Measurements from ENCODE around the gene CENPC.

CENPC gene

DNA sequence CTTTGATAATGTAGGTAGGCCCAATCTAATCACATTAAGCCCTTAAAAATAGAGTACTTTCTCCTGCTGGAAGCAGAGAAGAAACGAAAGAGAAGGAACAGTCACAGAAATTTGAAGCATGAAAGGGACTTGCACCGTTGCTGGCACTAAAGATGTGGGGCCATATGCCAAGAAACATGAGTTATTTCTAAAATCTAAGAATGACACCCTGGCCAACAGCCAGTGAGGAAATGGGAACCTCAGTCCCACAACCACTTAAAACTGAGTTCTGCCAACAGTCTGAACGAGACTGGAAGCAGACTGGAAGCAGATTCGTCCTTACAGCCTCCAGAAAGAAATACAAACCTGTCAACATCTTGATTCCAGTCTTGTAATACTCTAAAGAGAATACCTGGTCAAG lies 70.1 kb downstream of the CENPC start:
- no peak for DNase-seq
- no peaks in the 10 kb centered on the region for H3K27me3 ChIP-seq
- TF ChIP-seq, protein P1, sequence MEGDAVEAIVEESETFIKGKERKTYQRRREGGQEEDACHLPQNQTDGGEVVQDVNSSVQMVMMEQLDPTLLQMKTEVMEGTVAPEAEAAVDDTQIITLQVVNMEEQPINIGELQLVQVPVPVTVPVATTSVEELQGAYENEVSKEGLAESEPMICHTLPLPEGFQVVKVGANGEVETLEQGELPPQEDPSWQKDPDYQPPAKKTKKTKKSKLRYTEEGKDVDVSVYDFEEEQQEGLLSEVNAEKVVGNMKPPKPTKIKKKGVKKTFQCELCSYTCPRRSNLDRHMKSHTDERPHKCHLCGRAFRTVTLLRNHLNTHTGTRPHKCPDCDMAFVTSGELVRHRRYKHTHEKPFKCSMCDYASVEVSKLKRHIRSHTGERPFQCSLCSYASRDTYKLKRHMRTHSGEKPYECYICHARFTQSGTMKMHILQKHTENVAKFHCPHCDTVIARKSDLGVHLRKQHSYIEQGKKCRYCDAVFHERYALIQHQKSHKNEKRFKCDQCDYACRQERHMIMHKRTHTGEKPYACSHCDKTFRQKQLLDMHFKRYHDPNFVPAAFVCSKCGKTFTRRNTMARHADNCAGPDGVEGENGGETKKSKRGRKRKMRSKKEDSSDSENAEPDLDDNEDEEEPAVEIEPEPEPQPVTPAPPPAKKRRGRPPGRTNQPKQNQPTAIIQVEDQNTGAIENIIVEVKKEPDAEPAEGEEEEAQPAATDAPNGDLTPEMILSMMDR (IDR thresholded peaks at IDR 0.05; ENCODE audit: low read depth, low read length): no peak
- no peak overlapping the region for H3K4me3 ChIP-seq (ENCODE audit: low read depth, low read length)
- H3K36me3 ChIP-seq: peaks cover 9% of the 10 kb centered on the region; the same call in 1 of the 2 replicates
- H3K9me3 ChIP-seq: no peaks in the 10 kb centered on the region; the same call in 1 of the 2 replicates
- no peaks in the 10 kb centered on the region for H3K4me1 ChIP-seq

DNA sequence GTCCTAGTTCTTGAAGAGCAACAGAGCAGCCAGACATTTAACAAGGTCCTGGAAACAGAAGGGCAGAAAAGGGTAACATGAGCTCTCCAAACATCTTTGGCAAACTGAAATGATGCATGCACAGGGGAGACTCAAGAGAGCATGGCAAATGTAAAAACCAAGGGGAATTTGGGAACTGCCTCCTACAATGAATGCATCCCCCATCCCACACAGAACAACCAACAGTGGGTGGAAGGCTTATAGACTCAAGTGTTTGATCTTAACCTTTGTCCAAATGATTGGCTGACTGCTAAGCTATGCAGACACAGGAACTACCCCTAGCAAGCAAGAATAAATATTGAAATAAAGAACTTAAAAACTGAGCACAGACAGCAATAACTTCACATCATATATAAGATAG lies 74.4 kb downstream of the CENPC start:
- peaks cover 5% of the 10 kb centered on the region; the same call in 1 of the 2 replicates for H3K36me3 ChIP-seq
- TF ChIP-seq, protein P1 (IDR thresholded peaks at IDR 0.05; ENCODE audit: low read depth, low read length): no peak
- no peaks in the 10 kb centered on the region for H3K4me1 ChIP-seq
- no peaks in the 10 kb centered on the region; the same call in 1 of the 2 replicates for H3K9me3 ChIP-seq
- DNase-seq: no peak
- H3K4me3 ChIP-seq (ENCODE audit: low read depth, low read length): no peak overlapping the region
- no peaks in the 10 kb centered on the region for H3K27me3 ChIP-seq

DNA sequence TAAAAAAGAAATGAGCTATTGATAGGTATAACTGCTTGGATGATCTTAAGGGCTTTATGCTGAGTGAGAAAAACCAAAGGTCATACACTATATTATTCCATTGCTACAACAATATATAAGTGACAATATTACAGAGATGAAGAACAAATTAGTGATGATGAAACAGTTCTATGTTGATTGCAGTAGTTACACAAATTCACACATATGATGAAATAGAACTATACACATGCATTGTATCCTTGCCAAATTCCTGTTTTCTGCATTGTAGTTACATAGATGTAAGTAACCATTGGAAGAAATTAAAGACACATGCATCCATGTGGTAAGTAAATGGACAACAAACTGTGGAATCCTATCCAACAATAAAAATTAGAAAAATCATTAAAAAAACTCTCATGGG lies 76.5 kb downstream of the CENPC start:
- TF ChIP-seq, protein P1 (IDR thresholded peaks at IDR 0.05; ENCODE audit: low read depth, low read length): no peak
- Histone ChIP-seq H3K36me3 (0 out of 2 replicates have a peak, but pooled peaks cover 5% of the 10 kb centered on the region), H3K4me1 (no peaks in the 10 kb centered on the region), H3K4me3 (ENCODE audit: low read depth, low read length) (no peak overlapping the region), H3K27me3 (no peaks in the 10 kb centered on the region), H3K9me3 (no peaks in the 10 kb centered on the region)
- DNase-seq: no peak

DNA sequence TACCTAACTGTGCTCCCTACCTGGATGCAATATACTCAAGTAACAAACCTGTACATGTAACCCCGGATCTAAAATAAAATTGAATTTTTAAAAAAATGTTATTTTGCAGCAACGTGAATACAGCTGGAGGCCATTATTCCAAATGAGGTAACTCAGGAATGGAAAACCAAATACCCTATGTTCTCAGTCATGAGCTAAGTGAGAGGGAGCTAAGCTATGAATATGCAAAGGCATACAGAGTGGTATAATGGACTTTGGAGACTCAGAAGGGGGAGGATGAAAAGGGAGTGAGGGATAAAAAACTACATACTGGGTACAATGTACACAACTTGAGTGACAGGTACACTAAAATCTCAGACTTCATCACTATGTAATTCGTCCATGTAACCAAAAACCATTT lies 78.6 kb downstream of the CENPC start:
- TF ChIP-seq, protein P1 (IDR thresholded peaks at IDR 0.05; ENCODE audit: low read depth, low read length): no peak
- H3K4me1 ChIP-seq: no peaks in the 10 kb centered on the region
- 0 out of 2 replicates have a peak, but pooled peaks cover 3% of the 10 kb centered on the region for H3K36me3 ChIP-seq

DNA sequence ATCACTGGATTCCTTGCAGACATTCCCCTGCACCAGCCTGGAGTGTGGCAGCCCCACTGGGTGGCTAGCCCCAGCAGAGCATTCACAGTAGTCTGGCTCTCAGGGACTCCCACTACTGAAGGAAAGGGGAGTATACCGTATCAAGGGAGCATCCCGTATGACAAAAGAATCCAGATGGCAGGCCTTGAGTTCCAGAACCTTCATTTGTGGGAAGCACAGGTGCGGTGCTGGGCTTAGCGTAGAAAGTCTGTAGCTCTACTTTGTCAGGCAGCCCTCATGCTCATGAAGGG lies 79.6 kb downstream of the CENPC start:
- no peak for DNase-seq
- TF ChIP-seq, protein P1 (IDR thresholded peaks at IDR 0.05; ENCODE audit: low read depth, low read length): no peak
- no peaks in the 10 kb centered on the region for H3K36me3 ChIP-seq
- H3K9me3 ChIP-seq: no peaks in the 10 kb centered on the region
- no peak overlapping the region for H3K4me3 ChIP-seq (ENCODE audit: low read depth, low read length)
- no peaks in the 10 kb centered on the region for H3K27me3 ChIP-seq
- H3K4me1 ChIP-seq: no peaks in the 10 kb centered on the region

More for the DNA sequence above, 78.6 kb downstream of the CENPC start:
- no peaks in the 10 kb centered on the region for H3K27me3 ChIP-seq
- H3K9me3 ChIP-seq: no peaks in the 10 kb centered on the region
- DNase-seq: no peak
- no peak overlapping the region for H3K4me3 ChIP-seq (ENCODE audit: low read depth, low read length)

DNA sequence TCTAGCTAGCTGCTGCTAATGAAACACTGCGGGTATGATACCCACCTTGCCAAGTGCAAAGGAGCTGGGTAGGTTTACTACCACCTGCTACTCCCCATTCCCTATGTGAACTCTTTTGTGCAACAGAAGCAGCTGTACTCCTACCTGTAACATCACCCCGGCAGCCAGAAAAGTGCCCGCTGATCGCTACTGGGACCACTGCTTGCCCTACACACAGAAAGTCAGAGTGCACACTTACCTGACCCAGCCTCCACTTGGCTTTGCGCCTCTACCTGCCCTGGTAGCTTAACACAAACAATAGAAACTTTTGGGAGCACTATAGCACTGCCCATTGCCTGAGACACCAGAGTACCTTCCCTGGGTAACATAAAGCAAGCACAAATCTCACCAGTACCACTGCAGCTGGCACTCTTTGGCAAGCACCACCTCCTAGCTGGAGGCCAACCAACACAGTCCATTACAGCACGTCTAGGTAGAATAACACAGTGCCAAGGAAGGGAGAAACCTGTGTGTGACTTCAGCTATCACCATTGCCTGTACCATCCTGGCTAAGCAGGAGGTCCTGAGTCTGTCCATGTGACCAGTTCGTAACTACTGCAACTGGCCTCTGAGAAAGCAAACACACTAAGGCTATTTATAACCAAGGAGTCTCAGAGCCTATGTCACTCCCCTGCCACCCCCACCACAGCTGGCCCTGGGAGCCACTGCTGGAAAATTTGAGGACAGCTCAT lies 80.1 kb downstream of the CENPC start:
- Histone ChIP-seq H3K36me3 (no peaks in the 10 kb centered on the region), H3K27me3 (no peaks in the 10 kb centered on the region), H3K4me3 (ENCODE audit: low read depth, low read length) (no peak overlapping the region), H3K9me3 (no peaks in the 10 kb centered on the region), H3K4me1 (no peaks in the 10 kb centered on the region)
- DNase-seq: no peak
- TF ChIP-seq, protein P1 (IDR thresholded peaks at IDR 0.05; ENCODE audit: low read depth, low read length): no peak

Measured in BE2C (cell line).